Activated T-cell treated with anti-CD3 and anti-CD28 coated beads, Interleukin-2, amount 50 U/mL, for 4 hours (primary cell): ENCODE data around the gene ANXA6. TPM values are rescaled to one million over a fixed set of nuclear protein-coding genes. Genes with fewer than 3 reads are reported as not detected.

Experiments
- ATAC-seq, 2 donors: fragments of 200-7000 bp; cut with Tn5 transposase; one replicate each; pipeline ENCODE4 v1.10.0; 2021
- DNase-seq: peaks from one replicate; pipeline ENCODE4 v3.0.0-alpha.2; 2020
- H3K27me3 Mint-ChIP-seq: one replicate; pipeline ENCODE4 v1.8.0; 2021; ENCODE audit warnings: low read depth, mixed read lengths
- H3K36me3 Mint-ChIP-seq: one replicate; pipeline ENCODE4 v1.8.0; 2022; ENCODE audit warnings: mixed read lengths; ENCODE audit not compliant: insufficient read depth
- H3K4me1 Mint-ChIP-seq: one replicate; pipeline ENCODE4 v1.8.0; 2021; ENCODE audit warnings: low read depth, mixed read lengths
- H3K4me3 Mint-ChIP-seq: one replicate; pipeline ENCODE4 v1.8.0; 2021; ENCODE audit warnings: mild to moderate bottlenecking, moderate library complexity, mixed read lengths
- H3K9me3 Mint-ChIP-seq: one replicate; pipeline ENCODE4 v1.8.0; 2021; ENCODE audit warnings: mixed read lengths
- total RNA-seq, 3 donors: library from RNA; stranded (reverse); gene quantifications; one replicate each; pipeline ENCODE4 v1.2.1, GENCODE V29; 2021

The ANXA6 gene
- total RNA-seq, 3 donors from 2014 or later, result 102 to 156 (median 128) TPM

DNA sequence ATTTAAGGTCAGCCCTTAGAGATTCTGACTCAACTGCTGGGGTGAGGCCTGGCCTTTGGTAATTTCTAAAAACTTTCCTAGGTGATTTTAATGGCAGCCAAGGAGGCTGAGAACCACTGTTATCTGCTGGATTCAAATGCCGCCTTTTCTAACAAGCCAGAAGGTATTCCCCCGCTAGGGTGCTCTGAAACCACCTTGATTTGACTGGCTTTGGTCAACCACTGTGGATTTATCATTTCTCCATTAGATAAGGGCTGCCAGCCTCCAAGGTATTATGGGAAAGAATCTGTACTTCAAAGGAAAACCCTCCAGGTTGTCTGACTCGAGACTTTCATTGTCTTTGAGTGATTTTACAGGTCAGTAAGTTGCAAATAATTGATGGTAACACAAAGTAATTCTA lies 4.3 kb downstream of the ANXA6 start:
- Mint-ChIP-seq H3K27me3 (no peaks in the 10 kb centered on the region), H3K9me3 (no peaks in the 10 kb centered on the region), H3K36me3 (peaks cover 10% of the 10 kb centered on the region), H3K4me1 (peaks cover 86% of the 10 kb centered on the region), H3K4me3 (peak overlapping the region; percentile 50)
- DNase-seq, result no peak
- no peak for ATAC-seq

- peaks cover 15% of the 10 kb centered on the region for H3K36me3 Mint-ChIP-seq
- no peaks in the 10 kb centered on the region for H3K9me3 Mint-ChIP-seq
- H3K4me1 Mint-ChIP-seq, result peaks cover 94% of the 10 kb centered on the region
- no peak for DNase-seq
- ATAC-seq, result peak; percentile 69 to 70
- peak overlapping the region; percentile 65 for H3K4me3 Mint-ChIP-seq
- no peaks in the 10 kb centered on the region for H3K27me3 Mint-ChIP-seq
Observed at GRCh38 chr5:151151793-151152192, 5.8 kb downstream of the ANXA6 start.

DNA sequence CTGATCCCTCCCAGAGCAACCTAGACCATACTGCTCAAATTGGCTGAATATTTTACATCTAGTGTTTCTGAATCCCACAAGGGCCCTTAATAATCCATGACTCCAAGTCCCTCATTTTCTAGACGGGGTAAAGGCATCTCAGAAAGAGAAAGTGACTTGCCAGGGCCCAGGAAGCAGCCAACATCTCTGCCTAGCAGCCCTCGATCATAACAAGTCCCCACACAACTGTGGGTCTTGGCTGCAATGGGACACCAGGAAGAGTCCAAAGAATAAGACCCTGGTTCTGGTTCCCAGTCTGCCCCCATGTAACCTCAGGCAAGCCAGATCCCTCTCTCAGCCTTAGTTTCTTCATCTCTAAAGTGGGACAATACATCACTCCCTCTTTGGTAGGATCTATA lies 6.3 kb downstream of the ANXA6 start:
- Mint-ChIP-seq H3K27me3 (no peaks in the 10 kb centered on the region), H3K9me3 (no peaks in the 10 kb centered on the region), H3K4me3 (peak overlapping the region; percentile 65), H3K36me3 (peaks cover 16% of the 10 kb centered on the region), H3K4me1 (peaks cover 97% of the 10 kb centered on the region)
- DNase-seq (no peak), ATAC-seq (peak in 1 of 2 donors; percentile 2)

DNA sequence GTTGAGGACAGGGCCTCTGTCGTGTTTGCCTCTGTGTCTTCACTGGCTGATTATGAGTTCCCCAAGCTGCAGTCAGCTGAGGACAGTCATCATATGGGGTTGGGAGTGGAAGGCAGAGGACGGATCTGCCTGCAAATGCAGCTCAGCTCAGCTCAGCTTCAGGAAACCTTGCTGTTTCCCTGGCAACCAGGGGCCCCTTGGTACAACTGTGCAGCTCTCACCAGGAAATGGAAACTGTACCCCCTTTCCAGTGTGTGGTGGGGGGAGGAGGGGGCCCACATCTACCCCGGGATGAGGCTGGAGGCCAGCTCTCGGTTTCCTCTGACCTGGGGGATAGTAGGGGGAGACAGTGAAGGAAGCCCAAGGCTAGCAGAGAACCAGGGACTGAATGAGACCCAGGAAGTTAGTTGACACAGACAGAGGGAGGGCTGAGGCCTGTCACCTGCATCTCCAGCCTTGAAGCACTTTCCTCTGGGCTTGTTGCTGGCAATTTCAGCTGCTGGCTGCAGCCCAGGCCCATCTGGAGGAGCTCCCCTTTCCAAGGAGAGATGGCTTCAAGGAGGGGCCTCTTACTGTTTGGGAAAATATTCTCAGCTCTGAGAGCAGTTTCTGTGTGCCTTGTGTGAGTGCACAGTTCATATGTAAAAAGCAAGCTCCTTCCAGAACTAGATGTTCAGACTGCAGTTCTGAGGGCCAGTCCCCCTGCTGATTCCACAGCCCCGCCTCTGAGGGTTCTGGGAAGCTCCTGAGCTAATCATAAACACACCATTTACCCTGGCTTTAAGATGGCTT lies 6.9 kb downstream of the ANXA6 start:
- ATAC-seq, result peak; percentile 46
- Mint-ChIP-seq H3K27me3 (no peaks in the 10 kb centered on the region), H3K4me3 (peak overlapping the region; percentile 65), H3K9me3 (no peaks in the 10 kb centered on the region), H3K36me3 (peaks cover 22% of the 10 kb centered on the region), H3K4me1 (peaks cover 97% of the 10 kb centered on the region)
- DNase-seq, result peak; percentile 48

DNA sequence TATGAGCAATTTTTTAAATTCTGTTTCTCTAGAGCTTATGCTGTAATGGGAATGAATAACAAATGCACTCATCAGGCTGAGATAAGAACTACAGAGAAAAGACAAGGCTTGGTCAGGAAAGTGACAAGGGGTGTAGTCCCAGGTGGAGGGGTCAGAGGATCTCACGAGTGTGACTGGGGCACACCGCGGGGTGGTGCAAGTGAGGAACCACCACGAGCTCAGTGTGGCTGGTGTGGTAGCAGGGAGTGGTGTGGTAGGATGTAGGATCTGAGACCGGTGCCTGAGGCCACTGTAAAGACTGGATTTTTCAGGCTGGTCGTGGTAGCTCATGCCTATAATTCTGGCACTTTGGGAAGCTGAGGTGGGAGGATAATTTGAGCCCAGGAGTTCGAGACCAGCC lies 9.0 kb downstream of the ANXA6 start:
- Mint-ChIP-seq H3K4me1 (peaks cover 98% of the 10 kb centered on the region), H3K36me3 (peaks cover 25% of the 10 kb centered on the region), H3K4me3 (peak overlapping the region; percentile 35), H3K27me3 (no peaks in the 10 kb centered on the region), H3K9me3 (no peaks in the 10 kb centered on the region)
- ATAC-seq (no peak), DNase-seq (no peak)

DNA sequence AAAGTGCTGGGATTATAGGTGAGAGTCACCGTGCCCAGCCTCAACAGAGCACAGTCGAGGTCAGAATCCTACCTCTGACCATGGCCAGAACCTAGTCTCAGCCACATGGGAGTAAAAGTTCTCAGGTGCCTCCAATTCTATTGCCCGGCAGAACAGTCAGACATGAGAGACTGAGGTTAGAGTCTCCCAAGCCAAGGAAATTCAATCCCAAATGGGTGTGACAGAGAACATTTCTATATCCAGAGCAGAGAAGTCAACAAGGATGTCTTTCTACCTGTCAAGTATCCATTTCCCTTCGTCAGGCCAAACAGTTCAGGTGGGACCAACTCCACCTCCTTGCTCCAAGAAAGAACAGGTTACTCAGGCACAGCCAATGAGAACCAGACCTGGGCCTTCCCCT lies 10.5 kb downstream of the ANXA6 start:
- Mint-ChIP-seq H3K27me3 (no peaks in the 10 kb centered on the region), H3K4me3 (no peak overlapping the region), H3K36me3 (peaks cover 25% of the 10 kb centered on the region), H3K4me1 (peaks cover 98% of the 10 kb centered on the region), H3K9me3 (no peaks in the 10 kb centered on the region)
- no peak for ATAC-seq
- no peak for DNase-seq

- no peak overlapping the region for H3K4me3 Mint-ChIP-seq
- ATAC-seq (no peak), DNase-seq (no peak)
- no peaks in the 10 kb centered on the region for H3K9me3 Mint-ChIP-seq
- no peaks in the 10 kb centered on the region for H3K27me3 Mint-ChIP-seq
- H3K4me1 Mint-ChIP-seq, result peaks cover 98% of the 10 kb centered on the region
- peaks cover 27% of the 10 kb centered on the region for H3K36me3 Mint-ChIP-seq
Observed at GRCh38 chr5:151146061-151146460, 11.5 kb downstream of the ANXA6 start.

- Mint-ChIP-seq H3K9me3 (no peaks in the 10 kb centered on the region), H3K4me1 (peaks cover 98% of the 10 kb centered on the region), H3K36me3 (peaks cover 27% of the 10 kb centered on the region), H3K27me3 (no peaks in the 10 kb centered on the region), H3K4me3 (no peak overlapping the region)
- DNase-seq, result no peak
- no peak for ATAC-seq
Observed at GRCh38 chr5:151144922-151145321, 12.7 kb downstream of the ANXA6 start.

DNA sequence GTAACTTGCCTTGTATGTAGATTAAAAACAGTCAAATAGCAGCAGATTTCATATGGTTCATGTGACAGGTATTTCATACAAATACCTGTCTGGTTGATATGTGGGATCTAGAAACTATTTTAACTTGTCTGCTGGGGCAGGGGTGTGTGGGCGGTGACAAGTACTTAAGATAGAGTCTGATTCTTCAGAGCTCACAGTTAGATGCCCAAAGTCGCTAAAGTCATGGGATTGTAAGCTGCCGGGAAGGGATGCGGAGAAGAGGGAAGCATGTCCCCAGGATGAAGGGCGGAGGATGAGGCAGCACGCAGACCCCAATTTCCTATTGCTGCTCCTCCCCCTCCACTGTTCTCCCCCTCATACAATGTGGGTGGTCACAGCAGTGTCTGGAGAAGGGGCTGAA lies 13.3 kb downstream of the ANXA6 start:
- DNase-seq (no peak), ATAC-seq (no peak)
- Mint-ChIP-seq H3K9me3 (no peaks in the 10 kb centered on the region), H3K4me1 (peaks cover 98% of the 10 kb centered on the region), H3K4me3 (no peak overlapping the region), H3K36me3 (peaks cover 29% of the 10 kb centered on the region), H3K27me3 (no peaks in the 10 kb centered on the region)

- no peak for DNase-seq
- Mint-ChIP-seq H3K4me3 (no peak overlapping the region), H3K9me3 (no peaks in the 10 kb centered on the region), H3K27me3 (no peaks in the 10 kb centered on the region), H3K4me1 (peaks cover 99% of the 10 kb centered on the region), H3K36me3 (peaks cover 33% of the 10 kb centered on the region)
- no peak for ATAC-seq
Observed at GRCh38 chr5:151143645-151144044, 13.9 kb downstream of the ANXA6 start.

DNA sequence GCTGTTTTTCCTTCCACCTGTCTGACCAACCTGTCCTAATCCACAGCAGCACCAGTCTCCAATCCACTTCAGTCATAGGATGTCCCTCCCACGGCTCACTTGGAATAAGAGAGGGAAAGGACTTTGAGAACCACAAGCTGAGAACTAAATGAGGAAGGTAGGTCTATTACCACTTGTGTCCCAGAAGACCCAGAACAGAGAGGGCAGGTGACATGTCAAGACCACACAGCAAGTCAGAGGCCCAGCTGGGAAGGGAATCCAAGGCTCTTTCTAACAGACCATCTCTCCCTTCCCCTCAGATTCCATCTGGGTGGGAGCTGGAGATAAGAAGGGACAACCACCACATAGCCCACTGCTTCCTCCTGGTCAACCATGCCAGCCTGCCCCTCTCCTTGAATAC lies 14.6 kb downstream of the ANXA6 start:
- ATAC-seq (no peak), DNase-seq (no peak)
- Mint-ChIP-seq H3K36me3 (peaks cover 40% of the 10 kb centered on the region), H3K4me1 (peaks cover 99% of the 10 kb centered on the region), H3K4me3 (no peak overlapping the region), H3K27me3 (no peaks in the 10 kb centered on the region), H3K9me3 (no peaks in the 10 kb centered on the region)

DNA sequence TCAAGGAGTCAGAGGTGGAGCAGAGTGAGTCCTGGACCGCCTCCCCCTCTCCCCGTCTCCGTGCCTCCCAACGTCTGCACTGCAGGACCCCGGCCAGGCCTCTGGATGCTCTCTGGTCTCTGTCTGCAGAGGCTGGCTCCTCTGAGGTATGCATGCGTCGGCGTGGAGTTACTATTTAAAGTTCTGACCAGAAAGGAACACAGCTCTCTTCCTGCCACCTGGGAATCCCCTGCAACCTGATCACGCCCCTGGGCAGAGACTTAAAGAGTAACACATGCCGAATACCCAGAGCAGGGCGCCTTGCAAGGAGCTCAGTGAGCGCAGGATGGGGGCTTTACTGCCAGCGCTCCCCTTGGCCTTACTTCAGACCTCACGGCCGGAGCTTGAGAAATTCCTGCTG lies 16.0 kb downstream of the ANXA6 start:
- Mint-ChIP-seq H3K4me1 (peaks cover 97% of the 10 kb centered on the region), H3K9me3 (no peaks in the 10 kb centered on the region), H3K4me3 (peak overlapping the region; percentile 75), H3K36me3 (peaks cover 49% of the 10 kb centered on the region), H3K27me3 (no peaks in the 10 kb centered on the region)
- DNase-seq (peak; percentile 53), ATAC-seq (peak; percentile 79 to 84)

DNA sequence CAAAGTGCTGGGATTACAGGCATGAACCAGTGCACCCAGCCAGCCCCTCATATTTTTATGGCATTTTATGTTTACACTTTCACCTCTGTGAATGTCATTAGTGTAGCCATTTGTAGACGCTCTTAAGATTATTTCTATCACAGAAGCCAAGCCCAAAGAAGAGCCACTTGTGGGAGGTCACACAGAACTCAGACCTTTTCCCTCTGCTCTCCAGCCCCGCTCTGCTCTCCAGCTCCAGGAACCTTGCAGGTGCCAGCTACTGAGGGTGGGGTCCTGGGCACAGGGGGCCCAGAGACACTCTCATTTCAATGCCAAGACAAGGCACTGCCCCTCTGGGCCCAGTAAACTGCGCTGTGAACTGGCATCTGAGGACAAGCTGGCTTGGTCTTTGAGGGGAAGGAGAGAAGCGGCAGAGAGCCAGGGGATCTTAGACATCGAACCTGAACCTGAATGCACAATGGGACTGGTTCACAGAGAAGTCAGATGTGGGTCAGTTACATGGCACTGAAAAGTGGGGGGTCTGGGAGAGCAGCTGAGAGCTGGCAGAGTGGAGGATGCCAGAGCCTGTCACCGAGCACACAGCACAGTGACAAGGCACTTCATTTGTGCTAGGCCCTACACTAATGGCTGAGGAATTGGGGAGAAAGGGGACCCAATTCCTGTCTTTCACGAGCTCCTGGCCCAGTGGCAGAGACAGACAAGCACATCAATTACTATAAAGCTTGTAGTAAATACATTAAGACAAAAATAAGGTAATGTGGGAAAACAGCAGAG lies 16.7 kb downstream of the ANXA6 start:
- DNase-seq, result no peak
- peaks cover 92% of the 10 kb centered on the region for H3K4me1 Mint-ChIP-seq
- H3K27me3 Mint-ChIP-seq, result no peaks in the 10 kb centered on the region
- H3K9me3 Mint-ChIP-seq, result no peaks in the 10 kb centered on the region
- H3K4me3 Mint-ChIP-seq, result peak overlapping the region; percentile 75
- no peak for ATAC-seq
- peaks cover 48% of the 10 kb centered on the region for H3K36me3 Mint-ChIP-seq

DNA sequence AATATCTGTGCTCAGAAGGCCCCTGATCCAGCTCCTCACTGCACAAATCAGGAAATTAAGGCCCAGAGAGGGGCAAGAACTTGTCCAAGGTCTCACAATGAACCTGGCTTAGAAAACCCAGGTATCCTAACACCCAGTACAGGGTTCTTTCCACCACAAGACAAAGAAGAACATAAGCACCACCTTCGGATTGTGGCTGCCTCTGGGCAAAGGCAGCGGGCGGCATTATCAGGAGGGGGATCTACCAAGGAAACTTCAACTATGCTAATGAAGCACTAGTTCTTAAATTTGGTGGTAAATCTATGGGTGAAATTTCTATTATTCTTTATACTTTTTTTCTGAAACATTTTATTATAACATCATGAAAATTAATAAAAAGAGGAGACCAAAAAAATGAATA lies 17.9 kb downstream of the ANXA6 start:
- Mint-ChIP-seq H3K27me3 (no peaks in the 10 kb centered on the region), H3K4me1 (peaks cover 86% of the 10 kb centered on the region), H3K4me3 (no peak overlapping the region), H3K36me3 (peaks cover 45% of the 10 kb centered on the region), H3K9me3 (no peaks in the 10 kb centered on the region)
- peak in 1 of 2 donors; percentile 24 for ATAC-seq
- no peak for DNase-seq

- Mint-ChIP-seq H3K4me3 (no peak overlapping the region), H3K27me3 (no peaks in the 10 kb centered on the region), H3K9me3 (no peaks in the 10 kb centered on the region), H3K36me3 (peaks cover 46% of the 10 kb centered on the region), H3K4me1 (peaks cover 86% of the 10 kb centered on the region)
- DNase-seq (no peak), ATAC-seq (peak in 1 of 2 donors; percentile 38)
Observed at GRCh38 chr5:151139015-151139414, 18.6 kb downstream of the ANXA6 start.
